ENCODE data around the gene SMARCAL1. TPM values are rescaled to one million over a fixed set of nuclear protein-coding genes. Genes with fewer than 3 reads are reported as not detected.

Gene SMARCAL1
- total and polyA plus RNA-seq, 4 donors = 3.4 to 9.3 (median 5.4) TPM

DNA sequence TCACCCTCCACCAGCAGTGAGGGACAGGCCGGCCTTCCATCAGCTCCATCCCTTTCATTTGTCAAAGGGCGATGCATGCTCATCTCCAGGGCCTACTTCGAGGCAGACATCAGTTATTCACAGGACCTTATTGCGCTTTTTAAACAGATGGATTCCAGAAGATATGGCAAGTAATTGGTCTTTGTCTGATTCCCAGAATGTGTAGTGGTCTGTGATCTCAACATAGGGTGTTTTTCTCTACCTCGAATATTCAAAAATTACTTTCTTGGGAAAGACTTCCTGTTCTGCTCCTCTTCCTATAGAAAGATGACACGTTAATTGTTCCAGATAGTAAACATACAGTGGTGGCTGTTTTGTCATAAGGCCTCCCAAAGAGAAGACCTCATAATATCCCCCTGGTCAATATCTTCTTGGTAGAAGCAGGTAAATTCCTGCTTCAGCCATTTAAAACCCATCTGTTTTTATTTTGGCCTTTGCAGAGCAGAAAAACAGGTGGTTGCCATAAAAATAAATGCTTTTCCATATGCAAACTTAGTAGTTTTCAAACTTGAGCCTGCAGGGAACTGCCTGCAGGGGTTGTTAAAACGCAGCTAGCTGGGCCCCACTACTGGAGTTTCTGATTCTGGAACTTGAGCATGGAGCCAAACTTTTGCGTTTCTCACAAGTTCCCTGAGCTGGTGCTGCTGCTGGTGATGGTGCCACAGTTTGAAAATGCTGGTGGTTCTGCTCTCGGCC is 8.2 kb downstream of the SMARCAL1 start (continued):
- TF ChIP-seq, protein P1, sequence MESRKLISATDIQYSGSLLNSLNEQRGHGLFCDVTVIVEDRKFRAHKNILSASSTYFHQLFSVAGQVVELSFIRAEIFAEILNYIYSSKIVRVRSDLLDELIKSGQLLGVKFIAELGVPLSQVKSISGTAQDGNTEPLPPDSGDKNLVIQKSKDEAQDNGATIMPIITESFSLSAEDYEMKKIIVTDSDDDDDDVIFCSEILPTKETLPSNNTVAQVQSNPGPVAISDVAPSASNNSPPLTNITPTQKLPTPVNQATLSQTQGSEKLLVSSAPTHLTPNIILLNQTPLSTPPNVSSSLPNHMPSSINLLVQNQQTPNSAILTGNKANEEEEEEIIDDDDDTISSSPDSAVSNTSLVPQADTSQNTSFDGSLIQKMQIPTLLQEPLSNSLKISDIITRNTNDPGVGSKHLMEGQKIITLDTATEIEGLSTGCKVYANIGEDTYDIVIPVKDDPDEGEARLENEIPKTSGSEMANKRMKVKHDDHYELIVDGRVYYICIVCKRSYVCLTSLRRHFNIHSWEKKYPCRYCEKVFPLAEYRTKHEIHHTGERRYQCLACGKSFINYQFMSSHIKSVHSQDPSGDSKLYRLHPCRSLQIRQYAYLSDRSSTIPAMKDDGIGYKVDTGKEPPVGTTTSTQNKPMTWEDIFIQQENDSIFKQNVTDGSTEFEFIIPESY (IDR thresholded peaks at IDR 0.05) = no peak
- TF ChIP-seq NR2F2 (IDR thresholded peaks at IDR 0.05) = no peak

DNA sequence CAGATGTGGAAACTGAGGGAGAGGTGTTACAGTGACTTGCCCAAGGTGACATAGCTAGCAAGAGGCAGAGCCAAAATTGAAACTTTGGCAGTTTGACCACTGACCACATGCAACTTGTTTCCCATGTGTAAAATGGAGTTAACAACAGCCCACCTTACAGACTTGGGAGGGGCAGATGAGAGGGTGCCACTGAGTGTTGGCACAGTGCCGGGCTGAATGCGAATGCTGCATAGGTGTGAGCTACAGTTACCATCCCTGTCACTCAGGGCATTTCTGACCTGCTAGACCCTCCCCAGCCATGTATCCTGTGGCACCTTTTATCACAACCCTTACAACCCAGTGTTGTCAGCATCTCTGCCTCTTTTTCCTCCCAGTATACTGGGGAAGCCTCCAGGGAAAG is 10.8 kb downstream of the SMARCAL1 start:
- TF ChIP-seq EGR1 (IDR thresholded peaks at IDR 0.05; ENCODE audit: low read depth in 2 of 2) = no peak
- no peak for TF ChIP-seq RAD21 (IDR thresholded peaks at IDR 0.05)
- TF ChIP-seq NR2F2 (IDR thresholded peaks at IDR 0.05) = no peak
- TF ChIP-seq RXRA (IDR thresholded peaks at IDR 0.05) = no peak
- Histone ChIP-seq H3K9ac (ENCODE audit: low read depth in 1 of 2, low read length in 2 of 2) (no peak overlapping the region), H3K9me3 (ENCODE audit: control insufficient read depth in 4 of 4, low read length in 3 of 4) (peaks cover 0 to 7% (median 6%) of the 10 kb centered on the region in 4 donors), H3K27ac (ENCODE audit: low read depth in 1 of 2, low read length in 2 of 2) (no peak overlapping the region), H3K36me3 (ENCODE audit: control insufficient read depth in 4 of 4, insufficient read depth in 3 of 4, low read depth in 1 of 4, low read length in 3 of 4) (peaks cover 7 to 57% (median 38%) of the 10 kb centered on the region in 4 donors), H3K4me3 (ENCODE audit: low read depth in 1 of 3, low read length in 3 of 3) (no peak overlapping the region), H3K27me3 (ENCODE audit: control insufficient read depth in 4 of 4, insufficient read depth in 4 of 4, low read length in 3 of 4) (no peaks in the 10 kb centered on the region), H3K4me1 (ENCODE audit: control insufficient read depth in 4 of 4, insufficient read depth in 4 of 4, low read length in 3 of 4) (no peaks in the 10 kb centered on the region)
- DNase-seq (ENCODE audit: low spot score) = no peak
- 94% methylated on average over 2 of the region's 2 CpGs for WGBS

DNA sequence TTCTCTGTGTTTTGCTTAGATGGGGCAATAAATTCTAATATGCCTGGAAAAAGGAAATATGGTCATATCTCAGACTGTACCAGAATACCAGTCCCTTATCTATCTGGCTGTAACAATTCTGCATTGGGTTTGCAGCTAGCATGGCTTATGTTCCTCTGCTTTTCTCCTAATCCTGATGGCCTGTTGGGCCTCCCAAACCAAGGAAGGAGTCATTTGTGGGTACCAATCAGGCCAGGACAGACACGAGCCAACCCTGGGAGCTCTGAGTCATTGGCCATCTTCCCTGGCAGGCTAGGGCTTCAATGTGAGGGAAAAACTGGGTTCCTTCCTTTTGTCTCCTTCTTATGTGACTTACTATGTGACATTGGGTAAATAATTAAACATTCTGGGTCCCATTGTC is 12.0 kb downstream of the SMARCAL1 start:
- WGBS = 94% methylated on average over 1 of the region's 1 CpG
- H3K9me3 ChIP-seq (ENCODE audit: control insufficient read depth in 4 of 4, low read length in 3 of 4) = peaks cover 0 to 7% (median 6%) of the 10 kb centered on the region in 4 donors
- H3K27ac ChIP-seq (ENCODE audit: low read depth in 1 of 2, low read length in 2 of 2) = no peak overlapping the region
- no peak for DNase-seq (ENCODE audit: low spot score)
- H3K4me1 ChIP-seq (ENCODE audit: control insufficient read depth in 4 of 4, insufficient read depth in 4 of 4, low read length in 3 of 4) = no peaks in the 10 kb centered on the region
- no peak overlapping the region for H3K4me3 ChIP-seq (ENCODE audit: low read depth in 1 of 3, low read length in 3 of 3)
- no peak for TF ChIP-seq HNF4A (conservative IDR thresholded peaks at IDR 0.05)
- no peak for TF ChIP-seq GABPA (IDR thresholded peaks at IDR 0.05 in 1 of 2, conservative IDR thresholded peaks at IDR 0.05 in 1 of 2)
- no peak for TF ChIP-seq TAF1 (conservative IDR thresholded peaks at IDR 0.05)
- TF ChIP-seq, protein P2, sequence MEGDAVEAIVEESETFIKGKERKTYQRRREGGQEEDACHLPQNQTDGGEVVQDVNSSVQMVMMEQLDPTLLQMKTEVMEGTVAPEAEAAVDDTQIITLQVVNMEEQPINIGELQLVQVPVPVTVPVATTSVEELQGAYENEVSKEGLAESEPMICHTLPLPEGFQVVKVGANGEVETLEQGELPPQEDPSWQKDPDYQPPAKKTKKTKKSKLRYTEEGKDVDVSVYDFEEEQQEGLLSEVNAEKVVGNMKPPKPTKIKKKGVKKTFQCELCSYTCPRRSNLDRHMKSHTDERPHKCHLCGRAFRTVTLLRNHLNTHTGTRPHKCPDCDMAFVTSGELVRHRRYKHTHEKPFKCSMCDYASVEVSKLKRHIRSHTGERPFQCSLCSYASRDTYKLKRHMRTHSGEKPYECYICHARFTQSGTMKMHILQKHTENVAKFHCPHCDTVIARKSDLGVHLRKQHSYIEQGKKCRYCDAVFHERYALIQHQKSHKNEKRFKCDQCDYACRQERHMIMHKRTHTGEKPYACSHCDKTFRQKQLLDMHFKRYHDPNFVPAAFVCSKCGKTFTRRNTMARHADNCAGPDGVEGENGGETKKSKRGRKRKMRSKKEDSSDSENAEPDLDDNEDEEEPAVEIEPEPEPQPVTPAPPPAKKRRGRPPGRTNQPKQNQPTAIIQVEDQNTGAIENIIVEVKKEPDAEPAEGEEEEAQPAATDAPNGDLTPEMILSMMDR (IDR thresholded peaks at IDR 0.05; ENCODE audit: low read depth, low read length, missing input control) = no peak
- no peak overlapping the region for H3K9ac ChIP-seq (ENCODE audit: low read depth in 1 of 2, low read length in 2 of 2)
- no peaks in the 10 kb centered on the region for H3K27me3 ChIP-seq (ENCODE audit: control insufficient read depth in 4 of 4, insufficient read depth in 4 of 4, low read length in 3 of 4)
- H3K36me3 ChIP-seq (ENCODE audit: control insufficient read depth in 4 of 4, insufficient read depth in 3 of 4, low read depth in 1 of 4, low read length in 3 of 4) = peaks cover 10 to 67% (median 46%) of the 10 kb centered on the region in 4 donors

DNA sequence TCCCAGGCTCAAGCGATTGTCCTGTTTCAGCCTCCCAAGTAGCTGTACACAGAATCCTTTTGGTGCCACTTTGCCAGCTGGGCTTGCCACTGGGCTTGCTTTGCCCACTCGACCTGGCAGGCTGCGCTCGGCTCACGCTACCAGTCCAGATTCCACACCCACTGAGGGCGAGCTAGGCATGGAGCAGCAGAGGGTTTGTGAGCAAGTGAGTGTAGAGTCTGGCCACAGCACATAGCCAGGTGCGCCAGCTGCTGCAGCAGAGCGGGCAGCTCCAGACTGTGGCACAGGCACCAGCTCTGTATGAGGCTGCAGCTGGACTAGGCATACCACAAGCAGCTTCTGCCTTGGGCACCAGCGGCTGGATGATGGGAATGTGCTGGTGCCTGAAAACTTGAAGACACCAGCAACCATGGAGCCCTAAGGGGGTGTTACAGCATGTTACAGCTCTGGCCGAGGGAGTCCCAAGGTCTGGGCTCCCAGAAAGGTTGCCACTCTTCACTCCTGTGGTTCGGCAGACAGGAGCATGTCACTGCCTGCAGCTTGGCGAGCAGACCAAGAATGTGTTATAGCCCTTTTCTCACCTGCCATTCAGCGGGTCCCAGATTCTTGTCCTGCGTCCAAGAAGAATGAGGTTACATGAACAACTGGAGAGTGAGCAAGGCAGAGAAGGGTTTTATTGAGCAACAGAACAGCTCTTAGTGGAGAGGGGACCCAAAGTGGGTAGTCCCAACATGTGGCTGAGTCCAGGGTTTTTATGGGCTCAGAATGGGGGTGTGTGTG is 12.9 kb downstream of the SMARCAL1 start:
- no peak overlapping the region for H3K27ac ChIP-seq (ENCODE audit: low read depth in 1 of 2, low read length in 2 of 2)
- DNase-seq (ENCODE audit: low spot score) = no peak
- H3K9me3 ChIP-seq (ENCODE audit: control insufficient read depth in 4 of 4, low read length in 3 of 4) = peaks cover 0 to 7% (median 6%) of the 10 kb centered on the region in 4 donors
- H3K27me3 ChIP-seq (ENCODE audit: control insufficient read depth in 4 of 4, insufficient read depth in 4 of 4, low read length in 3 of 4) = no peaks in the 10 kb centered on the region
- TF ChIP-seq, protein P1 (IDR thresholded peaks at IDR 0.05) = no peak
- TF ChIP-seq HNF4G (IDR thresholded peaks at IDR 0.05) = no peak
- TF ChIP-seq GABPA (IDR thresholded peaks at IDR 0.05 in 1 of 2, conservative IDR thresholded peaks at IDR 0.05 in 1 of 2) = no peak
- 98% methylated on average over 14 of the region's 14 CpGs for WGBS
- H3K4me1 ChIP-seq (ENCODE audit: control insufficient read depth in 4 of 4, insufficient read depth in 4 of 4, low read length in 3 of 4) = no peaks in the 10 kb centered on the region
- H3K4me3 ChIP-seq (ENCODE audit: low read depth in 1 of 3, low read length in 3 of 3) = no peak overlapping the region
- no peak overlapping the region for H3K9ac ChIP-seq (ENCODE audit: low read depth in 1 of 2, low read length in 2 of 2)
- peaks cover 12 to 72% (median 51%) of the 10 kb centered on the region in 4 donors for H3K36me3 ChIP-seq (ENCODE audit: control insufficient read depth in 4 of 4, insufficient read depth in 3 of 4, low read depth in 1 of 4, low read length in 3 of 4)

All from liver (tissue), 9 donors.